Measurements from ENCODE around the gene SLC28A2.
A peak's percentile ranks its signal among the peaks of the same experiment; 100 is the strongest.
"Not testable (repeated sequence)": the region's sequence is repeated elsewhere in the genome, so short reads cannot be mapped to it uniquely, and the experiment has no call there.

The SLC28A2 gene

DNA sequence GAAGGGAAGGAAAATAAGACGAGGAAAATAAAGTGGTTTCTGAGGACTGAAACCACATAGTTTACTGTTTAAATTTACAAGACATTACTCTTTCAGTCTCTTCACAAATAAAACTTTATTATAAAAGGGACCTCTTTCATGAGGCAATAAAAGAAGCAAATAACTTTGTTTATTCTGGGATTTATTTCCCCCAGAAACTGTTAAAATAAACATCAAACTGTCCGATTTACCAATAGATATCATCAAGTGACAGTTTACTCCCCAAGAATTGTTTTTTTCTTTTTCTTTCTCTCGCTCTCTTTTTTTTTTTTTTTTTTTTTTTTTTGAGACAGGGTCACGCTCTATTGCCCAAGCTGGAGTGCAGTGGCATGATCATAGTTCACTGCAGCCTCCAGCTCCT is 54.1 kb downstream of the SLC28A2 start:
- H3K4me3 ChIP-seq (ENCODE audit: low read length), result no peak overlapping the region
- TF ChIP-seq, protein P1, sequence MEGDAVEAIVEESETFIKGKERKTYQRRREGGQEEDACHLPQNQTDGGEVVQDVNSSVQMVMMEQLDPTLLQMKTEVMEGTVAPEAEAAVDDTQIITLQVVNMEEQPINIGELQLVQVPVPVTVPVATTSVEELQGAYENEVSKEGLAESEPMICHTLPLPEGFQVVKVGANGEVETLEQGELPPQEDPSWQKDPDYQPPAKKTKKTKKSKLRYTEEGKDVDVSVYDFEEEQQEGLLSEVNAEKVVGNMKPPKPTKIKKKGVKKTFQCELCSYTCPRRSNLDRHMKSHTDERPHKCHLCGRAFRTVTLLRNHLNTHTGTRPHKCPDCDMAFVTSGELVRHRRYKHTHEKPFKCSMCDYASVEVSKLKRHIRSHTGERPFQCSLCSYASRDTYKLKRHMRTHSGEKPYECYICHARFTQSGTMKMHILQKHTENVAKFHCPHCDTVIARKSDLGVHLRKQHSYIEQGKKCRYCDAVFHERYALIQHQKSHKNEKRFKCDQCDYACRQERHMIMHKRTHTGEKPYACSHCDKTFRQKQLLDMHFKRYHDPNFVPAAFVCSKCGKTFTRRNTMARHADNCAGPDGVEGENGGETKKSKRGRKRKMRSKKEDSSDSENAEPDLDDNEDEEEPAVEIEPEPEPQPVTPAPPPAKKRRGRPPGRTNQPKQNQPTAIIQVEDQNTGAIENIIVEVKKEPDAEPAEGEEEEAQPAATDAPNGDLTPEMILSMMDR (conservative IDR thresholded peaks at IDR 0.05; ENCODE audit: low read length), result no peak
- no peak for DNase-seq (ENCODE audit: low read depth)

DNA sequence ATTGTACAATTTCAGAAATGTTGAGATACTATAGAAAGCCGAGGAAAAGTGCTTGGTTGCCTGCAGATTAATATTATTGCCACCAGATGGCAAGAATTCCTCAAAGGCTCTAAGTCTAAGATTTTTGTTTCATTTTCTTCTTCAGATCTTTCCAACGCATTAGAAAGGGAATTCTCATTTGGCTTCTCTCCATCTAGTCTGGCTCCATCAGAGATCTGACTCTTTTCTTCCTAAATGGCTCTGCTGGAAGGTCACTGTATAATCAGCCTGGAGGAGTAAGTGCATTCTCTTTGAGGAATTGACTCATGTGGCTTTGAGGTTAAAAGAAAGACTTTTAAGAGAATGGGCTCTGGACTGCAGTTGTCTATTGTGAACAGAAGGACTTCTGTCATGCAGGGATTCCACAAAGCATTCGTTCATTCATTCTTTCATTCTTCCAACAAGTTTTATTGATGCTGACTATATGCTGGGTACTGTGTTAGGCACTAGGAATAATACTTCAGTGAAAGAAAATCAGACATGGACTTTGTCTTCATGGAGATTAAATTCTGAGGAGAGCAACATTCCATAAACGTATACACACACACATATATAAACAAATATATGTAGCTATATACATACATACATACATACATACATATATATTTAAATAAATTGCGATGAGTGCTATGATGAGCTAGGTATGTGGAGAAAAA is 55.3 kb downstream of the SLC28A2 start:
- TF ChIP-seq, protein P1 (conservative IDR thresholded peaks at IDR 0.05; ENCODE audit: low read length), result peak; percentile 57
- peak; percentile 60 for DNase-seq (ENCODE audit: low read depth)
- peak overlapping the region; percentile 47 for H3K4me3 ChIP-seq (ENCODE audit: low read length)

DNA sequence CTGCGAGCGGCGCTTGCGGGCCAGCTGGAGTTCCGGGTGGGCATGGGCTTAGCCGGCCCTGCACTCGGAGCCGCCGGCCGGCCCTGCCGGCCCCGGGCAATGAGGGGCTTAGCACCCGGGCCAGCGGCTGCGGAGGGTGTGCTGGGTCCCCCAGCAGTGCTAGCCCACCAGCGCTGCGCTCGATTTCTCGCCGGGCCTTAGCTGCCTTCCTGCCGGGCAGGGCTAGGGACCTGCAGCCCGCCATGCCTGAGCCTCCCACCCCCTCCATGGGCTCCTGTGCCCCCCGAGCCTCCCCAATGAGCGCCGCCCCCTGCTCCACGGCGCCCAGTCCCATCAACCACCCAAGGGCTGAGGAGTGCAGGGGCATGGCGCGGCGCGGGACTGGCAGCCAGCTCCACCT is 62.1 kb downstream of the SLC28A2 start:
- H3K4me3 ChIP-seq (ENCODE audit: low read length); DNase-seq (ENCODE audit: low read depth): not testable (repeated sequence)

DNA sequence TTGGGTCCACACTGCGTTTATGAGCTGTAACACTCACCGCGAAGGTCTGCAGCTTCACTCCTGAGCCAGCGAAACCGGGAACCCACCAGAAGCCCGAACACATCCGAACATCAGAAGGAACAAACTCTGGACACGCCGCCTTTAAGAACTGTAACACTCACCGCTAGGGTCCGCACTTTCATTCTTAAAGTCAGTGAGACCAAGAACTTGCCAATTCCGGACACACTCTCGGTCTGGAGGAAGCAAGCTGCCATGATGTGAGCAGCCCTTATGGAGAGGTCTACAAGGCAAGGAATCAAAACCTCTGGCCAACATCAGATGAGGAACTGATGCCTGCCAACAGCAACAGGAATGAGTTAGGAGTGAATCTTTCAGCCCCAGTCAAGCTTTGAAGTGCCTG is 62.9 kb downstream of the SLC28A2 start:
- H3K4me3 ChIP-seq (ENCODE audit: low read length), result no peak overlapping the region
- peak; percentile 23 for DNase-seq (ENCODE audit: low read depth)
- TF ChIP-seq, protein P1 (conservative IDR thresholded peaks at IDR 0.05; ENCODE audit: low read length), result peak; percentile 20

DNA sequence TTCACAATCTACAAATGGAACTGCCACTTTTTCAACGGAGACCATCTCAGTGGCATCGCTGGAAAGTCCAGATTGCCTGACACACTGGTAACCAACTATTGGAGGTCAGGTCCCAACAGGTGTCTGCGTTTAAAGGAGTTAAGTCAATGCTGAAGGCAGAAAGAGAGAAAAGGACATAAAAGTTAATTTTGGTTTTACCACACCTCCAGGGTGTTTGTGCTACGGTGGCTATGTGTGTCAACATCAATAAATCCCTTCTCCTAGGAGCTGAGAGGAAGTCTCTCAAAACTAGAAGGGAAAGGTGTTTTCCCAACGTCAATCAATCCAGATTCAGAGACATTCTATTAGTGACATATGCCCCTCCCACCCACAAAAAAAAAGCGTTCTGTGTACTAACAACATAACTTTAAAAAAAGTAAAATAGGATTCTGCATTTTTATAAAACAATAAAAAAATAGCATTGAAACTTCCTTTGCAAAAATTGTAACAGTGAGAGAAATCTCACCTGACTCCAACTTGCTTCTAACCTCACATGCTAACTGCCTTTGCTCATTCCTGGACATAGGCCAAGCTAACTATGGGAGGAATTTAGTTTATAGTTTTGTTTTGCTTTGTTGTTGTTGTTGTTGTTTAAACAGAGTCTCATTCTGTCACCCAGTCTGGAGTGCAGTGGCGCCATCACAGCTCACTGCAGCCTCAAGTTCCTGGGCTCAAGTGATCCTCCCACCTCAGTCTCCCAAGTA is 67.6 kb downstream of the SLC28A2 start:
- no peak overlapping the region for H3K4me3 ChIP-seq (ENCODE audit: low read length)
- TF ChIP-seq, protein P1 (conservative IDR thresholded peaks at IDR 0.05; ENCODE audit: low read length), result no peak
- DNase-seq (ENCODE audit: low read depth), result no peak

DNA sequence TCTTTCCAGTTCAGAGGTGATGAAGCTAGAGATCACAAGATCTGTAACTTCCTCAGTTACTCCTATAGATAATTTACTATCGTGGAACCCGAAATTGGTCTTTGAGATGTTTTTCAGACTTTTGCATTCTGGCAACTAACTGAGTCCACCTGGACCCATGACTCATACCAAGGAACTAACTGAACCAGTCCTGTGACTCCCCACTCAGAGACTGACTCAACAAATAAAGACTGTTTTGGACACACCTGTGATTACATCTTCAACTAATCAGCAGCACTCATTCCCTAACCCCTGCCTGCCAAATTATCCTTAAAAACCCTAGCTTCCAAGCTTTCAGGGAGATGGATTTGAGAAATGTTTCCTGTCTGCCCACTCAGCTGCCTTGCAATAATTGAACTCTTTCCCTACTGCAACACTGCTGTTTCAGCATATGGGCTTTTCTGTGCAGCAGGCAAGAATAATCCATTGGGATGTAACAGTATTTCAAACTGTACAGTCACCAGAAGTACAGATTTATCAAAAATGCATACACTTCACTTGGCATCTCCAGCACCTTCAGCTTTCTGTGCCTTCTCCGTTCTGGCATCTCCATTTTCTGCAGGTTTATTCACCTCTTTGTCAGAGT is 68.7 kb downstream of the SLC28A2 start:
- no peak for DNase-seq (ENCODE audit: low read depth)
- TF ChIP-seq, protein P1 (conservative IDR thresholded peaks at IDR 0.05; ENCODE audit: low read length), result no peak

DNA sequence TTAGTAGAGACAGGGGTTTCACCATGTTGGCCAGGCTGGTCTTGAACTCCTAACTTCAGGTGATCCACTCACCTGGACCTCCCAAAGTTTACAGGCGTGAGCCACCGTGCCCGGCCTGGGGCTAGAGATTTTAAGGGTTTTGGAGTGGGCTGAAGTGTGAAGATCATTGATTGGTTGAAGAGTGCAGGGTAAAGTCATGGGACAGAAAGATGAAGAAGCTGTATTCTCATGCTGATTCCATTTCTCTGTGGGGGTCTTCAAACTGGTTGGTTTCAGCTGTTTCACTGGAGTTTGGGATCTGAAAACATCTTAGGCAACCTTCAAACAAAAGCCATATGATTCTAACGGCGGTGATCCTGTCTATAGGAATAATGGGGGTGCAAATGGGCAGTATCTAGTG is 74.2 kb downstream of the SLC28A2 start:
- H3K4me3 ChIP-seq (ENCODE audit: low read length), result no peak overlapping the region
- TF ChIP-seq, protein P1 (conservative IDR thresholded peaks at IDR 0.05; ENCODE audit: low read length), result no peak
- no peak for DNase-seq (ENCODE audit: low read depth)

More for the DNA sequence above, 68.7 kb downstream of the SLC28A2 start:
- no peak overlapping the region for H3K4me3 ChIP-seq (ENCODE audit: low read length)
